GM12878 (cell line): Measurements from ENCODE around the gene PTPRD. TPM values are rescaled to one million over a fixed set of nuclear protein-coding genes. Genes with fewer than 3 reads are reported as not detected.

ENCODE experiments used
- ATAC-seq: fragments of 200-7000 bp; cut with Tn5 transposase; 3 replicates; pipeline ENCODE4 v1.9.1; 2020; ENCODE audit warnings: mild to moderate bottlenecking, moderate library complexity
- BruUV-seq: library from RNA; stranded (reverse); fragments of 400-500 nt; replicated peaks from 2 replicates; lab custom pipeline; 2021; lab: Mats Ljungman, UMichigan
- CTCF ChIA-PET: fragments of 300-600 bp; sonication (Branson Sonifier 250); formaldehyde crosslinking; extraction: SDS; loops from one replicate; lab custom pipeline; 2021; ENCODE audit warnings: inconsistent platforms; lab: Yijun Ruan, JAX
- POLR2A ChIA-PET: fragments of 350-600 bp; formaldehyde crosslinking; extraction: SDS; loops from one replicate; lab custom pipeline; 2021; ENCODE audit warnings: inconsistent platforms; lab: Charles Lee
- RAD21 ChIA-PET: fragments of 300-600 bp; sonication (Branson Sonifier 250); formaldehyde crosslinking; loops from one replicate; lab custom pipeline; 2023; ENCODE audit warnings: antibody characterized with exemption; ENCODE audit not compliant: unreplicated experiment; lab: Charles Lee
- SMC1A ChIA-PET: fragments of 300-600 bp; sonication (Branson Sonifier 250); formaldehyde crosslinking; loops from one replicate; lab custom pipeline; 2023; ENCODE audit not compliant: unreplicated experiment, uncharacterized antibody; lab: Charles Lee
- DNase-seq: peaks from one replicate; pipeline ENCODE4 v3.0.0-alpha.2; 2011; ENCODE audit warnings: low read depth, low spot score
- FAIRE-seq: peaks from 3 replicates; lab custom pipeline; 2011; peaks lifted over from hg19 to GRCh38; lab: Jason Lieb, UNC
- H2AFZ ChIP-seq: 2 replicates; pipeline ENCODE4 v1.6.0; 2011; ENCODE audit warnings: low read depth, low read length, control low read depth; ENCODE audit not compliant: control insufficient read depth
- H3K27ac ChIP-seq: 2 replicates; pipeline ENCODE4 v1.5.1; 2011; ENCODE audit warnings: control low read depth; ENCODE audit not compliant: control insufficient read depth, insufficient read depth
- H3K27me3 ChIP-seq, 2 experiments: replicated peaks in 1 of 2; 2 replicates each; pipeline versions ENCODE4 v1.6.0 to v1.6.1; 2011; ENCODE audit warnings: low read length in 1 of 2; ENCODE audit not compliant: control insufficient read depth in 2 of 2, insufficient read depth in 2 of 2
- H3K36me3 ChIP-seq, 2 experiments: 2 replicates each; pipeline ENCODE4 v1.5.1; 2011; ENCODE audit warnings: low read length in 1 of 2; ENCODE audit not compliant: control insufficient read depth in 2 of 2, insufficient read depth in 2 of 2
- H3K4me1 ChIP-seq: 2 replicates; pipeline ENCODE4 v1.6.1; 2011; ENCODE audit warnings: mild to moderate bottlenecking, low read length, moderate library complexity, mixed read lengths; ENCODE audit not compliant: control insufficient read depth, insufficient read depth
- H3K4me2 ChIP-seq: 2 replicates; pipeline ENCODE4 v1.6.0; 2011; ENCODE audit warnings: control low read depth; ENCODE audit not compliant: control insufficient read depth, insufficient read depth
- H3K4me3 ChIP-seq: fragments of 200-600 bp; sonication (generic); 2 replicates; pipeline ENCODE4 v1.5.1; 2016
- H3K79me2 ChIP-seq: 2 replicates; pipeline ENCODE4 v1.6.0; 2011; ENCODE audit warnings: low read length; ENCODE audit not compliant: control insufficient read depth, insufficient read depth
- H3K9ac ChIP-seq: 2 replicates; pipeline ENCODE4 v1.8.0; 2011; ENCODE audit warnings: low read length, control low read depth, mixed read lengths; ENCODE audit not compliant: control insufficient read depth, insufficient read depth
- H3K9me3 ChIP-seq: replicated peaks from 3 replicates; pipeline ENCODE4 v1.5.1; 2011; ENCODE audit warnings: mild to moderate bottlenecking, low read length; ENCODE audit not compliant: control insufficient read depth, insufficient read depth
- H4K20me1 ChIP-seq: 2 replicates; pipeline ENCODE4 v1.6.0; 2011; ENCODE audit not compliant: control insufficient read depth, insufficient read depth
- CTCF ChIP-seq, 3 experiments: IDR thresholded peaks in 2 of 3; conservative IDR thresholded peaks in 1 of 3; 2 replicates each; pipeline ENCODE4 v1.5.1; 2011; ENCODE audit warnings: low read depth in 3 of 3, low read length in 3 of 3, mild to moderate bottlenecking in 3 of 3, control low read depth in 2 of 3, moderate library complexity in 2 of 3, inconsistent platforms in 1 of 3, mixed read lengths in 1 of 3; ENCODE audit not compliant: control insufficient read depth in 2 of 3, insufficient read depth in 1 of 3; ENCODE audit errors: extremely low read depth in 1 of 3
- IKZF2 ChIP-seq, 2 experiments: fragments of 450-650 bp; IDR thresholded peaks; 2 replicates each; pipeline ENCODE4 v1.6.1; 2017; ENCODE audit warnings: mild to moderate bottlenecking in 2 of 2, moderate library complexity in 2 of 2
- LARP7 ChIP-seq: fragments of 450-650 bp; IDR thresholded peaks from 2 replicates; pipeline ENCODE4 v1.6.1; 2017; ENCODE audit warnings: mild to moderate bottlenecking
- NFXL1 ChIP-seq: fragments of 450-650 bp; IDR thresholded peaks from 2 replicates; pipeline ENCODE4 v1.6.1; 2017; ENCODE audit warnings: antibody characterized with exemption, mild to moderate bottlenecking, borderline replicate concordance
- RAD21 ChIP-seq: IDR thresholded peaks from 2 replicates; pipeline ENCODE4 v1.6.1; 2011; ENCODE audit warnings: mild to moderate bottlenecking, low read depth, low read length, moderate library complexity; ENCODE audit not compliant: insufficient read depth
- SMC3 ChIP-seq: IDR thresholded peaks from 2 replicates; pipeline ENCODE4 v1.6.1; 2011; ENCODE audit warnings: low read length, improper control_type of control experiment, borderline replicate concordance
- TCF12 ChIP-seq: IDR thresholded peaks from 2 replicates; pipeline ENCODE4 v1.6.1; 2011; ENCODE audit warnings: low read depth, mild to moderate bottlenecking, low read length
- ZNF687 ChIP-seq: fragments of 450-650 bp; IDR thresholded peaks from 2 replicates; pipeline ENCODE4 v1.6.1; 2017; ENCODE audit warnings: mild to moderate bottlenecking, moderate library complexity
- WGBS: methylation state at CpG from one replicate; pipeline ENCODE4 v1.1.6; 2016; ENCODE audit warnings: low lambda C conversion rate; ENCODE audit not compliant: insufficient replicate concordance, insufficient coverage; ENCODE audit errors: missing lambda C conversion rate; 5-methylcytosine and 5-hydroxymethylcytosine counted together
- in situ Hi-C: fragments of 300-500 bp; cut with MboI; formaldehyde crosslinking; loops from 9 replicates; pipeline ENCODE4 v1.14.3; 2018; ENCODE audit warnings: mixed read lengths
- intact Hi-C: fragments of 100-400 bp; cut with micrococcal nuclease; formaldehyde crosslinking; loops from one replicate; pipeline ENCODE4 v1.14.2; 2022; ENCODE audit not compliant: unreplicated experiment
- polyA plus RNA-seq, 11 experiments: library from polyadenylated mRNA; depleted of rRNA in 4 of 11; unstranded in 6 of 11; stranded (reverse) in 5 of 11; fragments of >200 nt; fragmentation: Nextera tagmentation in 4 of 11; fragmentation: Illumina TruSeq in 1 of 11; extraction: Ambion mirVana in 4 of 11; extraction: Trizol in 1 of 11; gene quantifications; 1 replicate in 1 of 11; 2 replicates in 10 of 11; pipeline versions ENCODE4 v1.2.1 to v1.2.3, GENCODE V29; 2011 to 2016; ENCODE audit warnings: inconsistent platforms in 2 of 11, missing spikeins in 2 of 11, low read depth in 1 of 11
- total RNA-seq, 4 experiments: library from RNA; depleted of rRNA in 3 of 4; stranded (reverse); fragments of >200 nt in 3 of 4; fragmentation: Illumina TruSeq in 1 of 4; extraction: Trizol in 1 of 4; gene quantifications; 2 replicates each; pipeline versions ENCODE4 v1.2.1 to v1.2.3, GENCODE V29; 2013 to 2021

Gene PTPRD
- total and polyA plus RNA-seq, 10 of the 15 experiments (the other 5 are each of a cell fraction or from before 2014, with no cell fraction given) = under 0.01 to 0.05 (median 0.01) TPM; not detected in 7

GRCh38 chr9:8899511-8899910 lies 1713.3 kb downstream of the PTPRD start (continued):
- TF ChIP-seq IKZF2 (IDR thresholded peaks at IDR 0.05) = no peak
- no peak for TF ChIP-seq LARP7

GRCh38 chr9:8895861-8896224 lies 1717.0 kb downstream of the PTPRD start:
- intact Hi-C loops = loop anchor here (5.0 kb wide), 1 partner anchor 1324 kb away; no protein-coding TSS in a partner anchor
- in situ Hi-C loops = loop anchor here (10.0 kb wide), 1 partner anchor 1321 kb away; no protein-coding TSS in a partner anchor
- ChIA-PET SMC1A (interaction anchor here (1.1 to 1.4 kb wide), 2 partner anchors 1323 to 1329 kb away, joined by 3 to 5 read pairs; no protein-coding TSS in a partner anchor), POLR2A (no interaction called here), CTCF (interaction anchor here (0.6 to 2.9 kb wide), 12 partner anchors 10 to 1662 kb away, joined by 3 to 21 read pairs (median 4); no protein-coding TSS in a partner anchor), RAD21 (interaction anchor here (0.6 to 1.8 kb wide), 5 partner anchors 12 to 1326 kb away, joined by 3 to 7 read pairs (median 4); no protein-coding TSS in a partner anchor)
- ATAC-seq (peak; percentile 56), FAIRE-seq (no peak), DNase-seq (no peak)
- Histone ChIP-seq H3K27ac (no peak overlapping the region), H4K20me1 (no peaks in the 10 kb centered on the region), H3K4me2 (no peak overlapping the region), H3K27me3 (no peaks in the 10 kb centered on the region), H3K79me2 (no peaks in the 10 kb centered on the region), H3K4me1 (no peaks in the 10 kb centered on the region), H3K36me3 (no peaks in the 10 kb centered on the region), H3K9ac (no peak overlapping the region), H2AFZ (no peak overlapping the region), H3K9me3 (no peaks in the 10 kb centered on the region), H3K4me3 (no peak overlapping the region)
- no TSS peak for BruUV-seq
- WGBS = 14% methylated on average over 3 of the region's 3 CpGs
- TF ChIP-seq SMC3 (peak; percentile 30; the same call in 1 of the 2 replicates), CTCF (IDR thresholded peaks at IDR 0.05 in 2 of 3, conservative IDR thresholded peaks at IDR 0.05 in 1 of 3; ENCODE audit: control insufficient read depth in 2 of 3, extremely low read depth in 1 of 3, insufficient read depth in 1 of 3, low read depth in 3 of 3, low read length in 3 of 3) (peak; percentile 36 to 50 (median 43); a peak in 5 of 6 replicates), RAD21 (peak; percentile 67), NFXL1 (no peak), ZNF687 (no peak), TCF12 (no peak)
